Measurements from ENCODE around the gene PANX1. TPM values are rescaled to one million over a fixed set of nuclear protein-coding genes. Genes with fewer than 3 reads are reported as not detected.
"Not testable (repeated sequence)": the region's sequence is repeated elsewhere in the genome, so short reads cannot be mapped to it uniquely, and the experiment has no call there.

The PANX1 gene
- total RNA-seq, 1 donor from 2014 or later, result 60.3 TPM

GRCh38 chr11:94111241-94111640 is 17.4 kb upstream of the PANX1 start:
- DNase-seq (ENCODE audit: low read depth) (no peak), FAIRE-seq (no peak)
- Histone ChIP-seq H3K4me3 (ENCODE audit: low read depth, low read length) (no peak overlapping the region), H3K27me3 (ENCODE audit: control insufficient read depth, insufficient read depth, low read length) (no peaks in the 10 kb centered on the region), H3K36me3 (ENCODE audit: control insufficient read depth, insufficient read depth, low read length) (no peaks in the 10 kb centered on the region)
- TF ChIP-seq CTCF (IDR thresholded peaks at IDR 0.05; ENCODE audit: insufficient read depth, low read length, severe bottlenecking), result no peak

- DNase-seq (ENCODE audit: low read depth) (peak; percentile 25), FAIRE-seq (no peak)
- TF ChIP-seq CTCF (IDR thresholded peaks at IDR 0.05; ENCODE audit: insufficient read depth, low read length, severe bottlenecking), result no peak
- Histone ChIP-seq H3K36me3 (ENCODE audit: control insufficient read depth, insufficient read depth, low read length) (no peaks in the 10 kb centered on the region), H3K4me3 (ENCODE audit: low read depth, low read length) (no peak overlapping the region), H3K27me3 (ENCODE audit: control insufficient read depth, insufficient read depth, low read length) (no peaks in the 10 kb centered on the region)
Measured at GRCh38 chr11:94111660-94112059, 17.0 kb upstream of the PANX1 start.

- peak; percentile 85 for DNase-seq (ENCODE audit: low read depth)
- Histone ChIP-seq H3K4me3 (ENCODE audit: low read depth, low read length) (no peak overlapping the region), H3K36me3 (ENCODE audit: control insufficient read depth, insufficient read depth, low read length) (no peaks in the 10 kb centered on the region), H3K27me3 (ENCODE audit: control insufficient read depth, insufficient read depth, low read length) (no peaks in the 10 kb centered on the region)
- no peak for FAIRE-seq
- TF ChIP-seq CTCF (IDR thresholded peaks at IDR 0.05; ENCODE audit: insufficient read depth, low read length, severe bottlenecking), result no peak
Measured at GRCh38 chr11:94112206-94112953, 16.3 kb upstream of the PANX1 start.

- no peak for DNase-seq (ENCODE audit: low read depth)
- no peak for TF ChIP-seq CTCF (IDR thresholded peaks at IDR 0.05; ENCODE audit: insufficient read depth, low read length, severe bottlenecking)
- no peak for FAIRE-seq
- no peaks in the 10 kb centered on the region for H3K27me3 ChIP-seq (ENCODE audit: control insufficient read depth, insufficient read depth, low read length)
- no peak overlapping the region for H3K4me3 ChIP-seq (ENCODE audit: low read depth, low read length)
- no peaks in the 10 kb centered on the region for H3K36me3 ChIP-seq (ENCODE audit: control insufficient read depth, insufficient read depth, low read length)
Measured at GRCh38 chr11:94117197-94117574, 11.5 kb upstream of the PANX1 start.

GRCh38 chr11:94117871-94118270 is 10.8 kb upstream of the PANX1 start:
- no peak overlapping the region for H3K4me3 ChIP-seq (ENCODE audit: low read depth, low read length)
- DNase-seq (ENCODE audit: low read depth), result peak; percentile 70
- no peak for FAIRE-seq

GRCh38 chr11:94119676-94120075 is 9.0 kb upstream of the PANX1 start:
- not testable (repeated sequence) for H3K27me3 ChIP-seq (ENCODE audit: control insufficient read depth, insufficient read depth, low read length); H3K36me3 ChIP-seq (ENCODE audit: control insufficient read depth, insufficient read depth, low read length); H3K4me3 ChIP-seq (ENCODE audit: low read depth, low read length); FAIRE-seq; DNase-seq (ENCODE audit: low read depth)

More at GRCh38 chr11:94117871-94118270, 10.8 kb upstream of the PANX1 start:
- no peaks in the 10 kb centered on the region for H3K27me3 ChIP-seq (ENCODE audit: control insufficient read depth, insufficient read depth, low read length)
- H3K36me3 ChIP-seq (ENCODE audit: control insufficient read depth, insufficient read depth, low read length), result no peaks in the 10 kb centered on the region
- no peak for TF ChIP-seq CTCF (IDR thresholded peaks at IDR 0.05; ENCODE audit: insufficient read depth, low read length, severe bottlenecking)

- not testable (repeated sequence) for H3K27me3 ChIP-seq (ENCODE audit: control insufficient read depth, insufficient read depth, low read length); DNase-seq (ENCODE audit: low read depth); H3K4me3 ChIP-seq (ENCODE audit: low read depth, low read length); FAIRE-seq; H3K36me3 ChIP-seq (ENCODE audit: control insufficient read depth, insufficient read depth, low read length)
Measured at GRCh38 chr11:94120516-94120915, 8.1 kb upstream of the PANX1 start.
